ENCODE measurements around the gene RASSF3. TPM values are rescaled to one million over a fixed set of nuclear protein-coding genes. Genes with fewer than 3 reads are reported as not detected.
A peak's percentile ranks its signal among the peaks of the same experiment; 100 is the strongest.

The RASSF3 gene
- total and polyA plus RNA-seq, 11 donors, result 32.8 to 116 (median 90.6) TPM

DNA sequence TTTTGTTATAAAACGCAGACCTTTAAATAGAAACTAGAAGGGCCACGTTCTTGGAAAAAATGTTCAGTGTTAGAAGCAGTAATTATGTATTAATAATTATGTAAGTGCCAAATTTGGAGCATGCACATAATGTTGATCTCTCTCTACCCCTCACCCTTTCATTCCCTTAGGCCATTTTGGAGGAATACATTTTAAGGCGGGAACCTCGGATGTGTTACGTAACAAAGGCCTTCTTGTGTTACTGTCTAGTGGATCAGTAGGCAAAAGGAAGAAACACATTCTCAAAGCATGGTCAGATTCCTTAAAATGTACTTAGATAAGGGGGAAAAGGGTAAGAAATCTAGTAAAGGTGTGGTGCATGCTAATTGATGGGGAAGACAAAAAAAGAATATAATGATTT, 52.7 kb downstream of the RASSF3 start:
- peak overlapping the region in 4 of 12 donors; percentile 18 to 43 (median 34) for H3K27ac ChIP-seq
- 76 to 85% (median 80%) methylated on average over 5 of the region's 5 CpGs for WGBS, 4 donors
- H3K9me3 ChIP-seq, result no peaks in the 10 kb centered on the region
- no peaks in the 10 kb centered on the region for H3K27me3 ChIP-seq
- H3K4me3 ChIP-seq, result no peak overlapping the region
- no peak for ATAC-seq
- TF ChIP-seq, protein P1, sequence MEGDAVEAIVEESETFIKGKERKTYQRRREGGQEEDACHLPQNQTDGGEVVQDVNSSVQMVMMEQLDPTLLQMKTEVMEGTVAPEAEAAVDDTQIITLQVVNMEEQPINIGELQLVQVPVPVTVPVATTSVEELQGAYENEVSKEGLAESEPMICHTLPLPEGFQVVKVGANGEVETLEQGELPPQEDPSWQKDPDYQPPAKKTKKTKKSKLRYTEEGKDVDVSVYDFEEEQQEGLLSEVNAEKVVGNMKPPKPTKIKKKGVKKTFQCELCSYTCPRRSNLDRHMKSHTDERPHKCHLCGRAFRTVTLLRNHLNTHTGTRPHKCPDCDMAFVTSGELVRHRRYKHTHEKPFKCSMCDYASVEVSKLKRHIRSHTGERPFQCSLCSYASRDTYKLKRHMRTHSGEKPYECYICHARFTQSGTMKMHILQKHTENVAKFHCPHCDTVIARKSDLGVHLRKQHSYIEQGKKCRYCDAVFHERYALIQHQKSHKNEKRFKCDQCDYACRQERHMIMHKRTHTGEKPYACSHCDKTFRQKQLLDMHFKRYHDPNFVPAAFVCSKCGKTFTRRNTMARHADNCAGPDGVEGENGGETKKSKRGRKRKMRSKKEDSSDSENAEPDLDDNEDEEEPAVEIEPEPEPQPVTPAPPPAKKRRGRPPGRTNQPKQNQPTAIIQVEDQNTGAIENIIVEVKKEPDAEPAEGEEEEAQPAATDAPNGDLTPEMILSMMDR (IDR thresholded peaks at IDR 0.05), result no peak
- no peak for TF ChIP-seq POLR2A (IDR thresholded peaks at IDR 0.05)
- H3K4me1 ChIP-seq, result peaks cover 10 to 83% (median 48%) of the 10 kb centered on the region in 12 donors
- intact Hi-C loops (cut with DNase I), result no loop called here
- H3K36me3 ChIP-seq, result no peaks in the 10 kb centered on the region
- DNase-seq, result no peak

DNA sequence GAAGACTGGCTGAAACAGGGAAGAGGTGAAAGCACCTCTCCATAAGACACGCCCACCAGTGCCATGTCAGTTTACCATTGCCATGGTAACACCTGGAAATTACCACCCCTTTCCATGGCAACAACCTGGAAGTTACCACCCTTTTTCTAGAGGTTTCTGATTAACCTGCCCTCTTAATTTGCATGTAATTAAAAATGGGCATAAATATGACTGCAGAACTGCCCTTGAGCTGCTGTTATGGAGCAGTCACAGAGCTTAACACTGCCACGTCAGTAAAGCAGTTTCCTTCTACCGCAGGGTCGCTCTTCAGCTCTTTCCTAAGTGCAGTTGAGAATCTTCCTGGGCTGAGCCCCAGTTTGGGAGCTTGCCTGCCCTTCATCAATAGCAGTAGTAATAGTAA, 55.2 kb downstream of the RASSF3 start:
- TF ChIP-seq, protein P1 (IDR thresholded peaks at IDR 0.05), result no peak
- no peak for TF ChIP-seq POLR2A (IDR thresholded peaks at IDR 0.05)
- Histone ChIP-seq H3K4me3 (peak overlapping the region in 1 of 12 donors; percentile 2), H3K27ac (peak overlapping the region in 11 of 12 donors; percentile 35 to 88 (median 73)), H3K27me3 (no peaks in the 10 kb centered on the region), H3K9me3 (no peaks in the 10 kb centered on the region), H3K4me1 (peaks cover 6 to 86% (median 58%) of the 10 kb centered on the region in 12 donors), H3K36me3 (no peaks in the 10 kb centered on the region)
- intact Hi-C loops (cut with DNase I), result loop anchor here in 3 of 10 donors (5.0 kb wide), 3 partner anchors 38 to 53 kb away; partner anchors contain the start of gene RASSF3 (in 1 of the 3)
- DNase-seq (no peak), ATAC-seq (peak in 2 of 4 donors; percentile 42 to 51)
- 29 to 40% (median 35%) methylated on average over 4 of the region's 4 CpGs for WGBS, 4 donors

DNA sequence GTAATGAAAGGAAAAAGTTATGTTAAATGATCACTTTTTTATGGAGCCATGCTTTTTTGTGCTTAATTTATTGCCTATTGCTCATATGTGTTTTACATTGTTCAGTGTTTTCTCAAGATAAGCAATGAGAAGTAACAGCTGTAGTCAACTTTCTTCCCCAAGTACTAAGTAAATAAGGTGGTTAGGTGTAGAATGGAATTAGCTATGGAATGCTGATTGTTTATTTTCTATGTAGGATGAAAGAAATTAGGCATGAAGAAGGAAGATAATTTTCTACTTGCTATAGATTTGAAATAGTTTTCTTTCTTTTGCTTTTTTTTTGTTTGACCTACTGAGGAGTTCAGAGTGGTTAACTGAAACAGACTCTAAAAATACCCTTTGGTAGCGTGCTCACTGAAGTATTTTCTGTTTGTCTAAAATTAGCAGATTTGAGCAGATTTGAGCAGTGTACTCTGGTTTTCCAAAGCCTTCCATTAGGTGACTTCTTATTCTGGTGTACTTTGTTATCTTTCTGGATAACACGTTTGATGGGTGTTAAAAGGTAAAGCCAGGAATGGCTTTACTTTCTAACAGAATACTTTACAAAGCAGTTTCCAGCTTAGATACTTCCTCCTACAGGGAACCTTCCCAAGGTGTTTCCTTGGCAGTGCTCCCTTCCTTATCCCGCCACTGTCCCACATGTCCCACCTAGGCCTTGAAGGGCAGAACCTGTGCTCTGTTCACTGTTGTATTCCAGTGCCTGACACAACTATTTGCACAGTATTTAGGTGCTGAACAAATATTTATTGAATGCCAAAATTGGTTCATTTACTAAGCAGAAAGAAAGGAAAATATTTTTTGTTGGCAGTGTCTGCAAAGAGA, 56.0 kb downstream of the RASSF3 start:
- no peaks in the 10 kb centered on the region for H3K36me3 ChIP-seq
- peak overlapping the region in 11 of 12 donors; percentile 35 to 88 (median 73) for H3K27ac ChIP-seq
- H3K4me1 ChIP-seq, result peaks cover 6 to 88% (median 66%) of the 10 kb centered on the region in 12 donors
- no peak for ATAC-seq
- no peaks in the 10 kb centered on the region for H3K27me3 ChIP-seq
- H3K9me3 ChIP-seq, result no peaks in the 10 kb centered on the region
- 22 to 32% (median 27%) methylated on average over 3 of the region's 3 CpGs for WGBS, 4 donors
- DNase-seq, result no peak
- peak overlapping the region in 1 of 12 donors; percentile 2 for H3K4me3 ChIP-seq
- intact Hi-C loops (cut with DNase I), result loop anchor here in 3 of 10 donors (5.0 kb wide), 3 partner anchors 39 to 54 kb away; partner anchors contain the start of gene RASSF3 (in 1 of the 3)
- TF ChIP-seq POLR2A (IDR thresholded peaks at IDR 0.05), result no peak
- TF ChIP-seq, protein P1 (IDR thresholded peaks at IDR 0.05), result no peak

DNA sequence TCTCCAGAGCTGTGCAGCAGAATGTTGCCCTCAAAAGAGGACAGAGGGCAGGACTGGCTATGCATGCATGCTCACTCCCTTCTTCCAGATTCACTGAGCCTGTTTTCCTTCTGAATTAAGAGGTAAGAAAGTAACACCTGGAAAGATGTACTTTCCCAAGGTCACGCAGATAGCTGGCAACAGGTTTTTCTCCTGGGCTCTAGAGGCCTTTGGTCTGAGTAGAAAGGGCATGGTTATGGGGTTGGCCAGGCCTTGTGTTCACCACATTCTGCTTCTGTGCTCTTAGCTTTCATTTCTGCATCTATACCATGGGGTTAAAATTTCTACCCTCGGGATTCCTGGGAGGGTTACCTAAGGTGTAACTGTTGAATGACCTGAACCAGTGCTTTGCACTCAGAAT, 57.5 kb downstream of the RASSF3 start:
- H3K9me3 ChIP-seq, result no peaks in the 10 kb centered on the region
- DNase-seq (no peak), ATAC-seq (no peak)
- peaks cover 10 to 98% (median 78%) of the 10 kb centered on the region in 12 donors for H3K4me1 ChIP-seq
- H3K36me3 ChIP-seq, result no peaks in the 10 kb centered on the region
- no peaks in the 10 kb centered on the region for H3K27me3 ChIP-seq
- WGBS, 4 donors, result 74 to 81% (median 79%) methylated on average over 2 of the region's 2 CpGs
- intact Hi-C loops (cut with DNase I), result loop anchor here in 3 of 10 donors (5.0 kb wide), 3 partner anchors 40 to 55 kb away; partner anchors contain the start of gene RASSF3 (in 1 of the 3)
- TF ChIP-seq, protein P1 (IDR thresholded peaks at IDR 0.05), result no peak
- TF ChIP-seq POLR2A (IDR thresholded peaks at IDR 0.05), result no peak
- no peak overlapping the region for H3K4me3 ChIP-seq
- H3K27ac ChIP-seq, result peak overlapping the region in 10 of 12 donors; percentile 55 to 89 (median 78)

All from heart left ventricle (tissue), 16 donors.